Trophoblast cell (in vitro differentiated cells and primary cell): ENCODE data around the gene BSN.
A peak's percentile ranks its signal among the peaks of the same experiment; 100 is the strongest.

Experiments
- DNase-seq, 2 donors: peaks; one replicate each; pipeline ENCODE4 v3.0.0-alpha.2; 2016
- H2AFZ ChIP-seq: 2 replicates; pipeline ENCODE4 v1.6.1; 2013; ENCODE audit warnings: low read length, moderate library complexity, mild to moderate bottlenecking; ENCODE audit not compliant: insufficient read depth, poor library complexity
- H2AK5ac ChIP-seq: 2 replicates; pipeline ENCODE4 v1.6.1; 2013; ENCODE audit warnings: mild to moderate bottlenecking, low read length
- H2BK120ac ChIP-seq: 2 replicates; pipeline ENCODE4 v1.6.1; 2013; ENCODE audit warnings: low read length, mild to moderate bottlenecking, moderate library complexity; ENCODE audit not compliant: insufficient read depth, poor library complexity
- H2BK12ac ChIP-seq: 2 replicates; pipeline ENCODE4 v1.6.1; 2013; ENCODE audit warnings: mild to moderate bottlenecking, low read length, moderate library complexity
- H2BK5ac ChIP-seq: 2 replicates; pipeline ENCODE4 v1.6.1; 2013; ENCODE audit warnings: low read length, low read depth, moderate library complexity, mild to moderate bottlenecking; ENCODE audit not compliant: poor library complexity
- H3K14ac ChIP-seq: 2 replicates; pipeline ENCODE4 v1.6.1; 2013; ENCODE audit warnings: mild to moderate bottlenecking, low read length
- H3K18ac ChIP-seq: 2 replicates; pipeline ENCODE4 v1.6.1; 2013; ENCODE audit warnings: mild to moderate bottlenecking, low read length
- H3K23ac ChIP-seq: 2 replicates; pipeline ENCODE4 v1.6.1; 2013; ENCODE audit warnings: low read length
- H3K27ac ChIP-seq: 2 replicates; pipeline ENCODE4 v1.5.1; 2013; ENCODE audit warnings: low read depth, mild to moderate bottlenecking, inconsistent platforms, low read length, moderate library complexity
- H3K27me3 ChIP-seq: 2 replicates; pipeline ENCODE4 v1.6.1; 2013; ENCODE audit warnings: inconsistent platforms, mild to moderate bottlenecking, low read length, moderate library complexity; ENCODE audit not compliant: insufficient read depth
- H3K36me3 ChIP-seq, 2 experiments: 1 replicate in 1 of 2; 2 replicates in 1 of 2; pipeline ENCODE4 v1.6.1; 2013; ENCODE audit warnings: low read length in 2 of 2, mild to moderate bottlenecking in 2 of 2, moderate library complexity in 1 of 2; ENCODE audit not compliant: insufficient read depth in 2 of 2, control insufficient read depth in 1 of 2
- H3K4ac ChIP-seq: 2 replicates; pipeline ENCODE4 v1.6.1; 2013; ENCODE audit warnings: low read depth, mild to moderate bottlenecking, low read length, moderate library complexity
- H3K4me1 ChIP-seq, 2 experiments: 1 replicate in 1 of 2; 2 replicates in 1 of 2; pipeline ENCODE4 v1.6.1; 2013; ENCODE audit warnings: low read length in 2 of 2, mild to moderate bottlenecking in 2 of 2, moderate library complexity in 1 of 2; ENCODE audit not compliant: insufficient read depth in 2 of 2, control insufficient read depth in 1 of 2
- H3K4me2 ChIP-seq: 2 replicates; pipeline ENCODE4 v1.6.1; 2013; ENCODE audit warnings: inconsistent platforms, mild to moderate bottlenecking, low read length, moderate library complexity
- H3K4me3 ChIP-seq: 2 replicates; pipeline ENCODE4 v1.5.1; 2013; ENCODE audit warnings: mild to moderate bottlenecking, low read depth, low read length, inconsistent platforms
- H3K79me1 ChIP-seq: one replicate; pipeline ENCODE4 v1.6.1; 2013; ENCODE audit warnings: low read length
- H3K79me2 ChIP-seq: 2 replicates; pipeline ENCODE4 v1.6.1; 2013; ENCODE audit warnings: low read length, mild to moderate bottlenecking; ENCODE audit not compliant: control insufficient read depth, insufficient read depth, poor library complexity
- H3K9ac ChIP-seq: 2 replicates; pipeline ENCODE4 v1.6.1; 2013; ENCODE audit warnings: mild to moderate bottlenecking, low read length
- H3K9me3 ChIP-seq: 2 replicates; pipeline ENCODE4 v1.6.1; 2013; ENCODE audit warnings: low read depth, mild to moderate bottlenecking, control low read depth, inconsistent platforms, low read length; ENCODE audit not compliant: insufficient read depth
- H4K12ac ChIP-seq: 2 replicates; pipeline ENCODE4 v1.6.1; 2013; ENCODE audit warnings: low read depth, mild to moderate bottlenecking, low read length, moderate library complexity
- H4K8ac ChIP-seq: 2 replicates; pipeline ENCODE4 v1.6.1; 2013; ENCODE audit warnings: low read depth, mild to moderate bottlenecking, low read length, moderate library complexity
- H4K91ac ChIP-seq: one replicate; pipeline ENCODE4 v1.6.1; 2013; ENCODE audit warnings: low read depth, mild to moderate bottlenecking, low read length, moderate library complexity
- WGBS: extraction: QIAGEN DNeasy Blood & Tissue Kit; methylation state at CpG from one replicate; pipeline ENCODE4 v1.1.7; 2013; ENCODE audit warnings: missing lambda C conversion rate; ENCODE audit not compliant: insufficient read length, insufficient coverage; ENCODE audit errors: extremely low coverage; 5-methylcytosine and 5-hydroxymethylcytosine counted together

BSN gene

GRCh38 chr3:49530231-49530630 lies 24.0 kb upstream of the BSN start:
- Histone ChIP-seq H3K18ac (no peak overlapping the region), H2BK12ac (no peak overlapping the region), H3K4me2 (no peak overlapping the region), H3K79me1 (no peaks in the 10 kb centered on the region), H3K4me3 (no peak overlapping the region), H3K4me1 (peaks cover 0 to 2% of the 10 kb centered on the region in 2 experiments), H2AK5ac (no peak overlapping the region), H3K36me3 (peaks cover 35 to 48% of the 10 kb centered on the region in 2 experiments), H3K14ac (no peak overlapping the region), H2BK5ac (no peak overlapping the region), H3K23ac (no peak overlapping the region), H4K12ac (no peak overlapping the region), H4K8ac (no peak overlapping the region), H3K27me3 (no peaks in the 10 kb centered on the region), H3K79me2 (peaks cover 3% of the 10 kb centered on the region), H3K4ac (no peak overlapping the region), H2BK120ac (no peak overlapping the region), H4K91ac (no peak overlapping the region), H3K9ac (no peak overlapping the region), H3K27ac (no peak overlapping the region), H3K9me3 (peaks cover 3% of the 10 kb centered on the region), H2AFZ (no peak overlapping the region)
- peak; percentile 68 to 85 for DNase-seq
- WGBS = no CpG with 5 or more reads among the region's 5 CpGs

DNA sequence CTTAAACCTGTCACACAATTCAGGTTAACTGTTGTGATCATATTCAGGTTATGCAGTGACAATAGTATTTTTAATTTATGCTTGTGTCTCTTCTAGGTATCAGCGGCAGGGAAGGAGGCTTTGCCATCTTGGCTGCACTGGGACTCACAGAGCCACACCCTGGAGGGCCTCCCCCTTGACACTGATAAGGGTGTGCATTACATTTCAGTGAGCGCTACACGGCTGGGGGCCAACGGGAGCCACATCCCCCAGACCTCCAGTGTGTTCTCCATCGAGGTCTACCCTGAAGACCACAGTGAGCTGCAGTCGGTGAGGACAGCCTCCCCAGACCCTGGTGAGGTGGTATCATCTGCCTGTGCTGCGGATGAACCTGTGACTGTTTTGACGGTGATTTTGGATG lies 23.6 kb upstream of the BSN start:
- H3K79me1 ChIP-seq = no peaks in the 10 kb centered on the region
- H3K36me3 ChIP-seq = peaks cover 35 to 52% of the 10 kb centered on the region in 2 experiments
- no peak overlapping the region for H3K4me2 ChIP-seq
- no peak overlapping the region for H4K8ac ChIP-seq
- no peak overlapping the region for H3K23ac ChIP-seq
- H3K4me1 ChIP-seq = peaks cover 3 to 6% of the 10 kb centered on the region in 2 experiments
- H3K27ac ChIP-seq = no peak overlapping the region
- H2BK5ac ChIP-seq = no peak overlapping the region
- H4K91ac ChIP-seq = no peak overlapping the region
- H3K9me3 ChIP-seq = peaks cover 3% of the 10 kb centered on the region
- no peak overlapping the region for H2BK12ac ChIP-seq
- no peak overlapping the region for H2AK5ac ChIP-seq
- H3K9ac ChIP-seq = no peak overlapping the region
- peaks cover 3% of the 10 kb centered on the region for H3K79me2 ChIP-seq
- no peak overlapping the region for H3K4me3 ChIP-seq
- no peak overlapping the region for H3K4ac ChIP-seq
- H2AFZ ChIP-seq = no peak overlapping the region
- no peak overlapping the region for H2BK120ac ChIP-seq
- no peak for DNase-seq
- no peak overlapping the region for H3K18ac ChIP-seq
- H3K27me3 ChIP-seq = no peaks in the 10 kb centered on the region
- WGBS = no CpG with 5 or more reads among the region's 8 CpGs
- H3K14ac ChIP-seq = no peak overlapping the region
- no peak overlapping the region for H4K12ac ChIP-seq

DNA sequence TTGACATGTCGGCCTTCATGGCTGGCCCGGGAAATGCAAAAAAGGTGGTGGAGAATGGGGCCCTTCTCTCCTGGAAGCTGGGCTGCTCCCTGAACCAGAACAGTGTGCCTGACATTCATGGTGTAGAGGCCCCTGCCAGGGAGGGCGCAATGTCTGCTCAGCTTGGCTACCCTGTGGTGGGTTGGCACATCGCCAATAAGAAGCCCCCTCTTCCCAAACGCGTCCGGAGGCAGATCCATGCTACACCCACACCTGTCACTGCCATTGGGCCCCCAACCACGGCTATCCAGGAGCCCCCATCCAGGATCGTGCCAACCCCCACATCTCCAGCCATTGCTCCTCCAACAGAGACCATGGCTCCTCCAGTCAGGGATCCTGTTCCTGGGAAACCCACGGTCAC lies 23.1 kb upstream of the BSN start:
- H3K27me3 ChIP-seq = no peaks in the 10 kb centered on the region
- no peak overlapping the region for H4K91ac ChIP-seq
- H3K4ac ChIP-seq = no peak overlapping the region
- no CpG with 5 or more reads among the region's 10 CpGs for WGBS
- no peak overlapping the region for H2AK5ac ChIP-seq
- H3K79me2 ChIP-seq = peaks cover 3% of the 10 kb centered on the region
- no peak overlapping the region for H3K4me2 ChIP-seq
- no peak overlapping the region for H3K23ac ChIP-seq
- no peak overlapping the region for H2BK12ac ChIP-seq
- no peak overlapping the region for H2BK5ac ChIP-seq
- H3K4me1 ChIP-seq = peaks cover 8 to 11% of the 10 kb centered on the region in 2 experiments
- H4K8ac ChIP-seq = no peak overlapping the region
- peaks cover 5% of the 10 kb centered on the region for H3K79me1 ChIP-seq
- H3K9ac ChIP-seq = no peak overlapping the region
- H3K9me3 ChIP-seq = peaks cover 3% of the 10 kb centered on the region
- no peak overlapping the region for H2BK120ac ChIP-seq
- no peak overlapping the region for H3K27ac ChIP-seq
- H2AFZ ChIP-seq = no peak overlapping the region
- peaks cover 35 to 54% of the 10 kb centered on the region in 2 experiments for H3K36me3 ChIP-seq
- DNase-seq = no peak
- no peak overlapping the region for H3K18ac ChIP-seq
- no peak overlapping the region for H3K14ac ChIP-seq
- H4K12ac ChIP-seq = no peak overlapping the region
- H3K4me3 ChIP-seq = no peak overlapping the region

DNA sequence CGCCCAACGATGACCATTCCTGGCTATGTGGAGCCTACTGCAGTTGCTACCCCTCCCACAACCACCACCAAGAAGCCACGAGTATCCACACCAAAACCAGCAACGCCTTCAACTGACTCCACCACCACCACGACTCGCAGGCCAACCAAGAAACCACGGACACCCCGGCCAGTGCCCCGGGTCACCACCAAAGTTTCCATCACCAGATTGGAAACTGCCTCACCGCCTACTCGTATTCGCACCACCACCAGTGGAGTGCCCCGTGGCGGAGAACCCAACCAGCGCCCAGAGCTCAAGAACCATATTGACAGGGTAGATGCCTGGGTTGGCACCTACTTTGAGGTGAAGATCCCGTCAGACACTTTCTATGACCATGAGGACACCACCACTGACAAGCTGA lies 22.6 kb upstream of the BSN start:
- H3K4me2 ChIP-seq = no peak overlapping the region
- H3K4me1 ChIP-seq = peaks cover 13 to 16% of the 10 kb centered on the region in 2 experiments
- H2AFZ ChIP-seq = no peak overlapping the region
- H3K9ac ChIP-seq = no peak overlapping the region
- no peak overlapping the region for H2BK5ac ChIP-seq
- H2BK120ac ChIP-seq = no peak overlapping the region
- peaks cover 3% of the 10 kb centered on the region for H3K79me2 ChIP-seq
- H2BK12ac ChIP-seq = no peak overlapping the region
- no peak overlapping the region for H4K8ac ChIP-seq
- peaks cover 3% of the 10 kb centered on the region for H3K9me3 ChIP-seq
- H3K27me3 ChIP-seq = no peaks in the 10 kb centered on the region
- H3K23ac ChIP-seq = no peak overlapping the region
- no peak overlapping the region for H4K12ac ChIP-seq
- no peak overlapping the region for H2AK5ac ChIP-seq
- H3K14ac ChIP-seq = no peak overlapping the region
- no CpG with 5 or more reads among the region's 16 CpGs for WGBS
- peaks cover 9% of the 10 kb centered on the region for H3K79me1 ChIP-seq
- H3K27ac ChIP-seq = no peak overlapping the region
- no peak for DNase-seq
- H3K4ac ChIP-seq = no peak overlapping the region
- no peak overlapping the region for H3K18ac ChIP-seq
- H4K91ac ChIP-seq = no peak overlapping the region
- H3K4me3 ChIP-seq = no peak overlapping the region
- peaks cover 35 to 54% of the 10 kb centered on the region in 2 experiments for H3K36me3 ChIP-seq
